HG03521 (cell line): ENCODE results near the gene TAAR1.
"Not testable (repeated sequence)": the region's sequence is repeated elsewhere in the genome, so short reads cannot be mapped to it uniquely, and the experiment has no call there.

Experiments used
- ATAC-seq: cut with Tn5 transposase; IDR thresholded peaks from one replicate; pipeline ENCODE4 v1.9.1; 2021; ENCODE audit warnings: mild to moderate bottlenecking, moderate library complexity; ENCODE audit not compliant: unreplicated experiment

The TAAR1 gene

GRCh38 chr6:132663661-132664060, 4.7 kb upstream of the TAAR1 start:
- no peak for ATAC-seq

- no peak for ATAC-seq
Measured at GRCh38 chr6:132661906-132662305, 2.9 kb upstream of the TAAR1 start.

- no peak for ATAC-seq
Measured at GRCh38 chr6:132651062-132651461, 7.9 kb downstream of the TAAR1 start.

- ATAC-seq: no peak
Measured at GRCh38 chr6:132650429-132650828, 8.6 kb downstream of the TAAR1 start.

- ATAC-seq: no peak
Measured at GRCh38 chr6:132648828-132649227, 10.2 kb downstream of the TAAR1 start.

GRCh38 chr6:132648356-132648755, 10.6 kb downstream of the TAAR1 start:
- ATAC-seq: peak; percentile 88

- no peak for ATAC-seq
Measured at GRCh38 chr6:132643547-132643946, 15.4 kb downstream of the TAAR1 start.

GRCh38 chr6:132637135-132637534, 21.8 kb downstream of the TAAR1 start:
- ATAC-seq: not testable (repeated sequence)

- ATAC-seq: not testable (repeated sequence)
Measured at GRCh38 chr6:132635906-132636305, 23.1 kb downstream of the TAAR1 start.

GRCh38 chr6:132635288-132635687, 23.7 kb downstream of the TAAR1 start:
- not testable (repeated sequence) for ATAC-seq

GRCh38 chr6:132634796-132635195, 24.2 kb downstream of the TAAR1 start:
- no peak for ATAC-seq

- no peak for ATAC-seq
Measured at GRCh38 chr6:132633362-132633761, 25.6 kb downstream of the TAAR1 start.

GRCh38 chr6:132624175-132624574, 34.8 kb downstream of the TAAR1 start, which contains the start of gene TAAR2:
TAAR2 (minus strand) TSS chr6:132624275; CDS start chr6:132624275, 0 bp downstream.
- ATAC-seq: no peak

- no peak for ATAC-seq
Measured at GRCh38 chr6:132623106-132623845, 35.7 kb downstream of the TAAR1 start.

GRCh38 chr6:132616677-132617076, 42.3 kb downstream of the TAAR1 start:
- ATAC-seq: no peak

- no peak for ATAC-seq
Measured at GRCh38 chr6:132614554-132614953, 44.4 kb downstream of the TAAR1 start.

GRCh38 chr6:132612449-132613108, 46.4 kb downstream of the TAAR1 start:
- no peak for ATAC-seq

GRCh38 chr6:132611616-132612015, 47.4 kb downstream of the TAAR1 start:
- ATAC-seq: no peak

GRCh38 chr6:132607544-132608233, 51.3 kb downstream of the TAAR1 start:
- ATAC-seq: no peak

- no peak for ATAC-seq
Measured at GRCh38 chr6:132604635-132605152, 54.3 kb downstream of the TAAR1 start.

- not testable (repeated sequence) for ATAC-seq
Measured at GRCh38 chr6:132600900-132601299, 58.1 kb downstream of the TAAR1 start.
